Stimulated activated CD8-positive, alpha-beta memory T cell treated with anti-CD3 and anti-CD28 coated beads, Interleukin-4, amount 100 ng/mL, for 1 hour (primary cell): ENCODE results near the gene QKI.

ENCODE experiments used
- DNase-seq, 2 donors: peaks; one replicate each; pipeline ENCODE4 v3.0.0-alpha.2; 2020; ENCODE audit warnings: low read depth in 2 of 2, low spot score in 1 of 2

QKI gene

GRCh38 chr6:163527291-163527690 is 112.8 kb downstream of the QKI start:
- no peak for DNase-seq

GRCh38 chr6:163529605-163530004 is 115.1 kb downstream of the QKI start:
- no peak for DNase-seq

DNA sequence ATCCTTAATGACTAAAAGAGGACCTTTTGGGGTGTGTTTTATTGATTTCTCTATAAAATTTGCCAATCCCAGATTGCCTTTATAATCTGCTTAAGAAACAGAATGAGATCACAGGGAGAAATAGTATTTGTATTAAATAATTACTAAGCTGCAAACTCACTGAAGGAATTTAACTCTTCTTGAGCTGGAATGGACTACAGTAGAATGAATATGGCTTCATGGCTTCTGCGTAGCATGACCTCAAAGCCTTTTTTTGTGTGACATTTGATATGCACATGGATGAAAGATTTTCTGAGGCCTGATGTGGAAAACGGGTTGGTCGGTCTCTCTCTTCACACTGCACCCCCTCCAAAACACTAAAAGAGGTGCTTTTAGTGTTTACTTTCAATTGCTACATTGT is 115.9 kb downstream of the QKI start:
- no peak for DNase-seq

DNA sequence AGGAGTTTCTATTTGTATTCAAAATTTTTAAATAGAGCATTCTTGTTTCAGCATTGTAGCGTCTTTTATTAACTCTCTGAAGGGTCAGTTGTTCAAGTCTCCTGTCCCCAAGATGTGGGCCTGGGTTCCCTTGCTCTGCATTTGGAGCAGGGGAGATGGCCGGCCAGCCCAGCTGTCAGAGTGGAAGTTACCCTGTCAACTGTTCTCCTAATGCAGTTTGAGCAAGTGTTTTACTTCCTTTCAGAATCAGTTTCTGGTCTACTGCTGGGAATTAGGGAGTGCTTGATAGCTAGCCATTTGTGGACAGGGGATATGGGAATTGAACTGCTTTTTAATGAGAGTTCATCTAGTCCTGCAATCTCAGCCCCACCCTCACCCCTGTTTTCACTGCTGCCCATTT is 116.6 kb downstream of the QKI start:
- DNase-seq: no peak

GRCh38 chr6:163532526-163533078 is 118.1 kb downstream of the QKI start:
- no peak for DNase-seq

GRCh38 chr6:163533443-163533842 is 118.9 kb downstream of the QKI start:
- no peak for DNase-seq

DNA sequence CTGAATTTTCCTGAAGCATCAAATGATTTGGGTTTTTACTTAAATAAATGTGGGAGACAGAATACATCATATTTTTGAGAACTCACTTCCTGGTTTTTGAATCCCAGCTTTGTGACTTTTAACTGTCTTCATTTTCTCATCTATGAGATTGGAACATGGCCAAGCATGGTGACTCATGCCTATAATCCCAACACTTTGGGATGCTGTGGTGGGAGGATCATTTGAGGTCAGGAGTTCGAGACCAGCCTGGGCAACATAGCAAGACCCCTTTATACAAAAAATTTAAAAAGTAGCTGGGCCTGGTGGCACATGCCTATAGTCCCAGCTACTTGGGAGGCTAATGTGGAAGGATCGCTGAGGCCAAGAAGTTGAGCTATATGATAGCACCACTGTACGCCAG is 122.3 kb downstream of the QKI start:
- DNase-seq: no peak

DNA sequence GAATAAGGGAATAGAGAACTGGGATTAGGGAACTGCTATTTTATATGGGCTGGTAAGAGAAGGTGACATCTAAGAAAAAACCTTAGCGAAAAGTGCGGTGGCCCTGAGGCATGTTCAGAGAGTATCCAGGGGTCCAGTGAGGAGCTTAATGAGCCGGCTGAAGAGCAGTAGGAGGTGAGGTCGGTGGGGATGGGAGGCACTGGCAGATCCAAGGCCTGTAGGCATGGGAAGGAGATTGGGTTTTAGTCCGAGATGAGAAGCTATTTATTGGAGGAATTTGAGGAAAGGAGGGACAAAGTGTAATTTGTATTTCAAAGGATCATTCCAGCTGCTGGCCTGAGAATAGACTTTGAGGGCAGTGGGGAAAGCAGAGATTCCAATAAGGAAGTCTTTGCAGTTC is 123.8 kb downstream of the QKI start:
- no peak for DNase-seq

DNA sequence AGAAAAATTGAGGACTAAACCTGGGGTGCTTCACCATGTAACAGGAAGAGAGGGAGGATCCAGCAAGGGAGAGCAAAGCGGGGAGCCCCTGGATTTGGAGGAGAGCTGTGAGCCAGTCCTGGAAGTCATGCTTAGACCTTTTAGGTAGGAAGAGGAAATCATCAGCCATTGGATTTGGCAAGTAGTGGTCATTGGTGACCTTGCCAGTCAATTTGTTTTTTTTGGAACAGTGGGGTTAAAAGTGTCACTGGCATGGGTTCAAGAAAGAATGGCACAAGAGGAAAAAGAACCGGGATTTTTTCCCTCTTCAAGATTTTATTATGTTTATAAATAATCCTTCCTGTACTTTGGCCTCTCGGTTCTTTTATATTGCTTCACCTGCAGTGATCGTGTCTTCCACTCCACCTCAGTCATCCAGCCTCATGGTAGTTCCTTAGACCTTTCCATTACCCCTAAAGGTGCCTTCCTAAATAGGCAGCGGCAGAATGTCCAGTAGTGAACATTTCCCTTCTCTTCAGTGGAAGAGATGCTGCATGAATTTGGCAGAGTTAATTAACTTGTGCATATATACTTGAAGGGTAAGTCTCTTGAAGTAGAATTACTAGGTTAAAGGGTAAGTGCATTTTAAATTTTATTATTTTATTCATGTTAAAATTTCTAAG is 124.7 kb downstream of the QKI start:
- no peak for DNase-seq

GRCh38 chr6:163543321-163543720 is 128.8 kb downstream of the QKI start:
- no peak for DNase-seq

DNA sequence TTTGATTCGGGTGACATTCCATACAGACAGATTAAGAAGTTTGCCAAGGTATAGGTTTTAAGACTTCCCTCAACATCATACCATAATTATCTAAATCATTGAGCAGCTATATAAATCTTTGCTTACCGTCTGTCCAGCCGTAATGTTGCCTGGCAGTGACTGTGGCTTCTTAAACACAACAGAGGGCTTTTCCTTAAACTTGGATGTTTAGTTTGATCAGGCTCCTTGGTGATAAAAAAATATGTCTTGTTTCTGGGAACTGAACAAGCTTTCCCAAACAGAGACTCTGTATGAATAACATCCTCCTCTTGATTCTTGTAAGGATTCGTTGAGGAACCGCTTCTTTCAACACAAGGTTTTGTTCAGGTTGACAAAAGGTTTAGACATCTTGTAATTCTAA is 130.9 kb downstream of the QKI start:
- DNase-seq: no peak

DNA sequence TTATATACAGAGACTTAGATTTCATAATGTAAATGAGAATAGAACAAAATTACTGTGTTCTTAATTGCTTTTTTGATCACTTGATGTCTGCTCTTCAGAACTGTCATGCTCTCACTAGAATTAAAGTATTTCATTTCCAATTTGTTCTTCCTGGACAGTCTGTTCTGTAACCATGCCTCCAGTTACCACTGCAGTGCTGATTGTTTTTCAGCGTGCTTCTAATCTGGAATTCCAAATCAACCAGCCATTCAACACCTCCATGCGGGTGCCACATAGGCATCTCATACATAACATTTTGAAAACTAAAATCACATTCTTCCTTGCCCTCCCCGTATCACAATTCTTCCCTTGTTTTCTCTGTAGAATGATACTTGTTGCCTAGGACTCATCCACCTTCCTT is 132.8 kb downstream of the QKI start:
- no peak for DNase-seq

- DNase-seq: no peak
These were observed 134.1 kb downstream of the QKI start for GRCh38 chr6:163548624-163549023.

DNA sequence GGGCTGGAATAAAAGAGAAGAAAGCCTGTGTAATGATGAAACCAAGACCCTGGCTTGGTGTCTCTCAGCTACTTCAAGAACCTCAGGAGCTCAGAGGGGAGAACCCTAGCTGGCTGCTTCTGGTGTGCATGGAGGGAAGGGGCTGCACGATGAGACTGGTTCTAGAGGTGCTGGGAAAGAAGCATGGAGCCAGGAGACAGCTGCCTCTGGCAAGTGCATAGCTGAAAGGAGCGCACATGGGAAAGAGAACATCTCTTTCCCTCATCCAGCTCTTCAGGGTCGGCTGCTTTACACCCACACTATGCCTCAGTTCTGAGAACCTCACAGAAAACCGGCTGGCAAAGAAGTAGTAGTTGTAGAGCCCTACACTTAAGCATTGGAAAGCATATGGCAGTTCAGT is 139.5 kb downstream of the QKI start:
- no peak for DNase-seq

DNA sequence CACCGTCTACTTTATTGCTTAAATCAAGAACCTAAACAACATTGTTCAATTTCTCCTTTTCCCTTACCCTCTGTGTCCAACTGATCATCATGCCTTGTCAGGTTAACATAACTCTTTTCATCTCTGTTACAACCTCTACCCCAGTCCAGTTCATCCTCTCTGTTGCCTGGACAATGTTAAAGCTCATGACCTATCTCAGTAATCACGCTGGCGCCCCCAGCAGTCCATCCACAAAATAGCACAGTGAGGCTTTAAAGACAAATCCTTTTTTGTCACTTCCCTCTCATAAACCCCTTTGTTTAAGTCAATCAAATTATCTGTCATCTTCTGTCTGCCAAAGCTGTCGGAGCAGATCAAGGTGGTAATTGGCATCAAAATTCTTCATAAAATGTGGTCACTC is 140.1 kb downstream of the QKI start:
- peak; percentile 5 to 20 for DNase-seq

DNA sequence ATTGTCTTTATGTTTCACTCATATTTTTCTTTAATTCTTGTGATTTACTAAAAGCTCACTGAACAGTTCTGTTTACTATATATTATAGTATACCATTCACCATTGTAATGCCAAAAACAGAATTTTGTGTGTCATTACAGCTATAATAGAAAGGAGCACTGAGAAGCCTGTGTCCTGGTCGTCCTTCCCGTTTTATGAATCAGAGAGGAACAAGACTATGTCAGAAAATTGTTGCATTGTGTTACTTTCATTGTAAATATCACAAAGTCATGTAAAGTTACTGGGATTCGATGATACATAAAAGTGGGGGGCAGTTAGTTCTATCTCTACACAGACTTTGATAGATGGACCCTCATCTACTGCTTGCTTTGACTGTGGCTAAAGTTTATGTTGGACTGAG is 145.1 kb downstream of the QKI start:
- no peak for DNase-seq

GRCh38 chr6:163563318-163563717 is 148.8 kb downstream of the QKI start:
- DNase-seq: no peak

DNA sequence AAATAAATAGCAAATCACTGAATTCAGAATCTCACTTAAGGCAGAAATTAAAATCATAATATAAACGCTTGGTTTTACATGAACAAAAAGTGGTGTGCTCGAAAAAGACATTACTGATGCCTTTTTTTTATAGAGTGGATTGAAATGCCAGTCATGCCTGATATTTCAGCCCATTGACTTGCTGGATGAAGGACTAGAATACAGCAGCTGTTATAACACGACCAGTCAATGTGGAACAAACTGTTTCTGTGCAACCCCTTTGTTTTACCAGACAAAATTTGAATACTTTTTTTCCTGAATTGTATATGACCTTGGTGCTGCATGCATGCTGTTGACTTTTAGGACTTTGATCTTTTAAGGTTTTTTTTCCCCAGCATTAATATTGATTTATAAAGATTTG is 150.0 kb downstream of the QKI start:
- DNase-seq: no peak

- no peak for DNase-seq
These were observed 150.6 kb downstream of the QKI start for GRCh38 chr6:163565140-163565539.

GRCh38 chr6:163566056-163566455 is 151.5 kb downstream of the QKI start:
- no peak for DNase-seq

GRCh38 chr6:163568275-163568674 is 153.8 kb downstream of the QKI start:
- DNase-seq: no peak

- no peak for DNase-seq
These were observed 156.2 kb downstream of the QKI start for GRCh38 chr6:163570579-163571231.

DNA sequence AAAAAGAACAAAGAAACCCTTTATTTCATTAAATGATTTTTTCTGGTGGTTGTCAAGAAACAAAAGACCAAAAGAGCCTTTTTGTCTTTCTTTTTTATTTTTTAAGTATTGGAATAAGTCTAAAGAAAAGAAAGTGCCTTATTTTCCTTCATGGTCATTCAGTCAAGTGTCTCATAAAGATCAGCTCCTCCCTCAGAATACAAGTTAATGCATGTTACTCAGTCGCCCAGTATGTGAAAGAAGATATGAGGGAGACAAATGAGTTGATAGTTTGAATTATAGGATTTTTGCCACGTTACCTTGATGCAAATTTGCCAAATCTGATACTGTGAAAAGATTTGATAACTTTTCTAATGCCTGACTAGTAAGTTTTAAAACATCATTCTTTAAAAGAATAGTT is 157.2 kb downstream of the QKI start:
- DNase-seq: no peak
